HepG2 (cell line): ENCODE results near the gene RAB38. TPM values are rescaled to one million over a fixed set of nuclear protein-coding genes. Genes with fewer than 3 reads are reported as not detected.

Experiments used
- ATAC-seq: fragments of 200-7000 bp; cut with Tn5 transposase; 3 replicates; pipeline ENCODE4 v1.9.1; 2020; ENCODE audit warnings: mild to moderate bottlenecking, moderate library complexity
- BruUV-seq: library from RNA; stranded (reverse); fragments of 400-500 nt; replicated peaks from 2 replicates; lab custom pipeline; 2021; lab: Mats Ljungman, UMichigan
- CTCF ChIA-PET: fragments of 300-600 bp; formaldehyde crosslinking; extraction: SDS; loops from one replicate; lab custom pipeline; 2021; ENCODE audit warnings: low total read pairs, inconsistent platforms, low intra/inter-chr PET ratio; lab: Yijun Ruan, JAX
- POLR2A ChIA-PET: fragments of 350-600 bp; sonication (Branson Sonifier 250); formaldehyde crosslinking; loops from one replicate; lab custom pipeline; 2020; ENCODE audit warnings: antibody characterized with exemption, inconsistent platforms; lab: Yijun Ruan, JAX
- DNase-seq: peaks from one replicate; pipeline ENCODE4 v3.0.0-alpha.2; 2015; ENCODE audit warnings: low spot score
- FAIRE-seq: peaks from 3 replicates; lab custom pipeline; 2011; peaks lifted over from hg19 to GRCh38; lab: Jason Lieb, UNC
- H2AFZ ChIP-seq: one replicate; pipeline ENCODE4 v1.6.1; 2011; ENCODE audit warnings: low read length, inconsistent platforms
- H3K27ac ChIP-seq: fragments of 300-600 bp; 3 replicates; pipeline ENCODE4 v1.8.0; 2011; ENCODE audit warnings: mixed run types, mild to moderate bottlenecking, mixed read lengths, low read length, inconsistent platforms; ENCODE audit not compliant: insufficient read depth; ENCODE audit errors: extremely low read length
- H3K27me3 ChIP-seq, 2 experiments: fragments of 200-600 bp in 1 of 2; 2 replicates in 1 of 2; 3 replicates in 1 of 2; pipeline versions ENCODE4 v1.6.0 to v1.8.0; 2011; ENCODE audit warnings: low read length in 2 of 2, mild to moderate bottlenecking in 2 of 2, moderate library complexity in 2 of 2, inconsistent platforms in 1 of 2; ENCODE audit not compliant: insufficient read depth in 2 of 2, control insufficient read depth in 1 of 2
- H3K36me3 ChIP-seq, 2 experiments: fragments of 200-600 bp in 1 of 2; replicated peaks in 1 of 2; 2 replicates in 1 of 2; 3 replicates in 1 of 2; pipeline versions ENCODE4 v1.5.1 to v1.8.0; 2011; ENCODE audit warnings: low read length in 2 of 2, inconsistent platforms in 1 of 2; ENCODE audit not compliant: insufficient read depth in 2 of 2, control insufficient read depth in 1 of 2
- H3K4me1 ChIP-seq: 2 replicates; pipeline ENCODE4 v1.5.1; 2012; ENCODE audit warnings: low read length, inconsistent platforms; ENCODE audit not compliant: insufficient read depth
- H3K4me2 ChIP-seq: 2 replicates; pipeline ENCODE4 v1.6.0; 2011; ENCODE audit warnings: low read depth, low read length, inconsistent platforms
- H3K4me3 ChIP-seq, 3 experiments: fragments of 200-600 bp in 1 of 3; sonication (generic), shearing (Covaris generic) in 1 of 3; replicated peaks in 1 of 3; 2 replicates each; pipeline ENCODE4 v1.5.1; 2011 to 2016; ENCODE audit warnings: low read length in 3 of 3, inconsistent platforms in 2 of 3, low read depth in 2 of 3, mild to moderate bottlenecking in 2 of 3, control low read depth in 1 of 3, mixed read lengths in 1 of 3; ENCODE audit not compliant: insufficient read depth in 1 of 3
- H3K79me2 ChIP-seq: one replicate; pipeline ENCODE4 v1.6.1; 2011; ENCODE audit warnings: low read length, inconsistent platforms; ENCODE audit not compliant: insufficient read depth
- H3K9ac ChIP-seq: 2 replicates; pipeline ENCODE4 v1.6.0; 2011; ENCODE audit warnings: mild to moderate bottlenecking, low read depth, low read length, inconsistent platforms; ENCODE audit not compliant: insufficient read depth
- H3K9me3 ChIP-seq: 2 replicates; pipeline ENCODE4 v1.5.1; 2012; ENCODE audit warnings: mild to moderate bottlenecking, low read length
- H4K20me1 ChIP-seq: 2 replicates; pipeline ENCODE4 v1.6.0; 2011; ENCODE audit warnings: inconsistent platforms, mild to moderate bottlenecking, low read length, moderate library complexity; ENCODE audit not compliant: insufficient read depth
- CBX5 ChIP-seq: sonication (generic); formaldehyde crosslinking; IDR thresholded peaks from 2 replicates; pipeline ENCODE4 v1.4.0; 2020; ENCODE audit warnings: missing genetic modification reagents, borderline replicate concordance
- HDAC6 ChIP-seq: fragments of 200-600 bp; sonication (generic); IDR thresholded peaks from 2 replicates; pipeline ENCODE4 v1.7.0; 2017; ENCODE audit warnings: mild to moderate bottlenecking, antibody characterized with exemption, low read length, low read depth
- MIXL1 ChIP-seq: IDR thresholded peaks from 2 replicates; pipeline ENCODE4 v1.6.1; 2016
- REL ChIP-seq: sonication (generic); formaldehyde crosslinking; conservative IDR thresholded peaks from 2 replicates; pipeline ENCODE4 v1.8.0; 2022; ENCODE audit warnings: mild to moderate bottlenecking, missing genetic modification reagents, moderate library complexity
- SP2 ChIP-seq: sonication (generic); formaldehyde crosslinking; IDR thresholded peaks from 2 replicates; pipeline ENCODE4 v1.5.1; 2020; ENCODE audit warnings: mild to moderate bottlenecking, missing genetic modification reagents
- TERF1 ChIP-seq: sonication (generic); formaldehyde crosslinking; IDR thresholded peaks from 2 replicates; pipeline ENCODE4 v1.8.0; 2022; ENCODE audit warnings: mild to moderate bottlenecking, missing genetic modification reagents, moderate library complexity
- ZBTB21 ChIP-seq: sonication (generic); formaldehyde crosslinking; IDR thresholded peaks from 2 replicates; pipeline ENCODE4 v1.4.0; 2020; ENCODE audit warnings: missing genetic modification reagents
- ZC3H13 ChIP-seq: sonication (generic); formaldehyde crosslinking; IDR thresholded peaks from 2 replicates; pipeline ENCODE4 v1.8.1; 2023; ENCODE audit warnings: mild to moderate bottlenecking, missing genetic modification reagents, moderate library complexity
- ZNF382 ChIP-seq: sonication (generic); formaldehyde crosslinking; IDR thresholded peaks from 2 replicates; pipeline ENCODE4 v1.5.0; 2020; ENCODE audit warnings: missing genetic modification reagents, mild to moderate bottlenecking, borderline replicate concordance
- ZNF782 ChIP-seq: sonication (generic); formaldehyde crosslinking; IDR thresholded peaks from 2 replicates; pipeline ENCODE4 v1.4.0; 2020; ENCODE audit warnings: missing genetic modification reagents, mild to moderate bottlenecking, borderline replicate concordance
- WGBS: methylation state at CpG from one replicate; pipeline ENCODE4 v1.1.6; 2017; ENCODE audit warnings: low lambda C conversion rate; 5-methylcytosine and 5-hydroxymethylcytosine counted together
- in situ Hi-C: cut with HindIII; loops from 2 replicates; pipeline ENCODE4 v1.10.0; 2017; ENCODE audit warnings: low pct_unique_long_range_greater_than_20kb; ENCODE audit not compliant: extremely low pct_ligation_motif_present
- intact Hi-C: fragments of 100-400 bp; cut with micrococcal nuclease; formaldehyde crosslinking; loops from one replicate; pipeline ENCODE4 v1.10.0; 2022; ENCODE audit not compliant: unreplicated experiment
- polyA plus RNA-seq, 8 experiments: library from polyadenylated mRNA; depleted of rRNA in 3 of 8; stranded (reverse) in 7 of 8; unstranded in 1 of 8; fragments of >200 nt; fragmentation: Illumina TruSeq in 4 of 8; extraction: Trizol in 4 of 8; gene quantifications; 2 replicates each; pipeline versions ENCODE4 v1.2.1 to v1.2.3, GENCODE V29; 2011 to 2016; ENCODE audit warnings: low read depth in 4 of 8, missing spikeins in 1 of 8, mixed read lengths in 1 of 8; ENCODE audit not compliant: insufficient read depth in 1 of 8
- total RNA-seq, 5 experiments: library from RNA; depleted of rRNA; stranded (reverse); fragments of >200 nt; fragmentation: Illumina TruSeq; extraction: Trizol; gene quantifications; 2 replicates each; pipeline ENCODE4 v1.2.3, GENCODE V29; 2016; ENCODE audit warnings: low read depth in 1 of 5
- TF ChIP-seq, protein P1 (sequence below): sonication (generic); formaldehyde crosslinking; IDR thresholded peaks from 2 replicates; pipeline ENCODE4 v1.8.1; 2023; ENCODE audit warnings: mild to moderate bottlenecking, missing genetic modification reagents

The RAB38 gene
- total and polyA plus RNA-seq, 2 of the 13 experiments (the other 11 are each of a cell fraction or from before 2014, with no cell fraction given) = 0.13 to 0.30 TPM

DNA sequence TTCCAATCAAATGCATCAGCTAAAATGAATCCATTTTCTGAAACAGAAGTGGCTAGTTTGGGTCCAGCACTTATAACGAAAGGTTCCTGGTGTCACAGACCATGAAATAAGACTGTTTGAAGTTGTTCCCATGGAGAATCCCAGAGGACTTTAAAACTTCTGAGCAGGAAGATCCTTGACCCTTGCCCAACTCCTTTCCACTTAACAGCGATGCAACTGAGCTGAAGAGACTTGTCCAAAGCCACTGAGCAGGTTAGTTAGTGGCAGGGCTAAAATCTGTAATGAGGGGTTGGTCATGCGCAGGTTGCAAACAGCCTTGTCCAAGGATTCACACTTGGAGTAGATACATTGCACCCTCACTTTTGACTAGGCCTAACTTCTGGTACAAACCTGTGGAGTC lies 1.3 kb downstream of the RAB38 start:
- ChIA-PET CTCF (no interaction called here), POLR2A (no interaction called here)
- H3K27me3 ChIP-seq = no peaks in the 10 kb centered on the region
- no peaks in the 10 kb centered on the region for H3K36me3 ChIP-seq
- intact Hi-C loops (no loop called here), in situ Hi-C loops (no loop called here)
- no peaks in the 10 kb centered on the region for H3K79me2 ChIP-seq
- no peak overlapping the region for H3K9ac ChIP-seq
- H3K9me3 ChIP-seq = no peaks in the 10 kb centered on the region
- no peak for ATAC-seq
- 31% methylated on average over 3 of the region's 3 CpGs for WGBS
- BruUV-seq = no TSS peak
- no peak overlapping the region for H3K4me3 ChIP-seq
- no peaks in the 10 kb centered on the region for H4K20me1 ChIP-seq
- H2AFZ ChIP-seq = no peak overlapping the region
- H3K27ac ChIP-seq = no peak overlapping the region
- no peak for DNase-seq
- TF ChIP-seq TERF1 (CRISPR knock-in tag) (no peak), SP2 (no peak), CBX5 (CRISPR knock-in tag) (no peak), ZC3H13 (CRISPR knock-in tag) (no peak), ZBTB21 (CRISPR knock-in tag) (no peak), ZNF382 (no peak), ZNF782 (CRISPR knock-in tag) (no peak), HDAC6 (no peak), REL (CRISPR knock-in tag) (no peak), MIXL1 (CRISPR knock-in tag) (no peak)
- TF ChIP-seq, protein P1, sequence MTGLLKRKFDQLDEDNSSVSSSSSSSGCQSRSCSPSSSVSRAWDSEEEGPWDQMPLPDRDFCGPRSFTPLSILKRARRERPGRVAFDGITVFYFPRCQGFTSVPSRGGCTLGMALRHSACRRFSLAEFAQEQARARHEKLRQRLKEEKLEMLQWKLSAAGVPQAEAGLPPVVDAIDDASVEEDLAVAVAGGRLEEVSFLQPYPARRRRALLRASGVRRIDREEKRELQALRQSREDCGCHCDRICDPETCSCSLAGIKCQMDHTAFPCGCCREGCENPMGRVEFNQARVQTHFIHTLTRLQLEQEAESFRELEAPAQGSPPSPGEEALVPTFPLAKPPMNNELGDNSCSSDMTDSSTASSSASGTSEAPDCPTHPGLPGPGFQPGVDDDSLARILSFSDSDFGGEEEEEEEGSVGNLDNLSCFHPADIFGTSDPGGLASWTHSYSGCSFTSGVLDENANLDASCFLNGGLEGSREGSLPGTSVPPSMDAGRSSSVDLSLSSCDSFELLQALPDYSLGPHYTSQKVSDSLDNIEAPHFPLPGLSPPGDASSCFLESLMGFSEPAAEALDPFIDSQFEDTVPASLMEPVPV (CRISPR knock-in tag) = no peak
- no peaks in the 10 kb centered on the region for H3K4me1 ChIP-seq
- FAIRE-seq = no peak
- H3K4me2 ChIP-seq = no peak overlapping the region
